A673 (cell line): ENCODE measurements around the gene CNOT3. TPM values are rescaled to one million over a fixed set of nuclear protein-coding genes. Genes with fewer than 3 reads are reported as not detected.
A peak's percentile ranks its signal among the peaks of the same experiment; 100 is the strongest.

Experiments used
- BruUV-seq: library from RNA; stranded (reverse); fragments of 400-500 nt; replicated peaks from 2 replicates; lab custom pipeline; 2021; lab: Mats Ljungman, UMichigan
- CTCF ChIA-PET: fragments of 300-600 bp; sonication (Branson Sonifier 250); formaldehyde crosslinking; loops from one replicate; lab custom pipeline; 2022; ENCODE audit warnings: antibody characterized with exemption; lab: Charles Lee
- POLR2A ChIA-PET: fragments of 300-600 bp; sonication (Branson Sonifier 250); formaldehyde crosslinking; loops from one replicate; lab custom pipeline; 2022; ENCODE audit warnings: antibody characterized with exemption; ENCODE audit not compliant: low non-redundant PET; lab: Charles Lee
- DNase-seq: peaks from one replicate; pipeline ENCODE4 v3.0.0-alpha.2; 2015; ENCODE audit warnings: low spot score
- H3K27ac ChIP-seq: fragments of 200-600 bp; sonication (generic); 2 replicates; pipeline ENCODE4 v1.5.1; 2016; ENCODE audit warnings: mixed run types, low read depth, mild to moderate bottlenecking, mixed read lengths, antibody characterized with exemption, low read length; ENCODE audit not compliant: poor library complexity, severe bottlenecking
- H3K27me3 ChIP-seq: fragments of 200-600 bp; sonication (generic); replicated peaks from 2 replicates; pipeline ENCODE4 v1.6.1; 2017; ENCODE audit warnings: mixed run types, low read depth, mild to moderate bottlenecking, mixed read lengths, antibody characterized with exemption, low read length; ENCODE audit not compliant: insufficient read depth, poor library complexity
- H3K36me3 ChIP-seq: fragments of 200-600 bp; sonication (generic); 2 replicates; pipeline ENCODE4 v1.6.1; 2016; ENCODE audit warnings: mixed run types, mild to moderate bottlenecking, mixed read lengths, antibody characterized with exemption, low read length; ENCODE audit not compliant: insufficient read depth, poor library complexity, severe bottlenecking
- H3K4me1 ChIP-seq: fragments of 200-600 bp; sonication (generic); 2 replicates; pipeline ENCODE4 v1.6.1; 2017; ENCODE audit warnings: mixed run types, mild to moderate bottlenecking, mixed read lengths, antibody characterized with exemption, low read length; ENCODE audit not compliant: insufficient read depth, poor library complexity, severe bottlenecking
- H3K4me3 ChIP-seq: fragments of 200-600 bp; sonication (generic); 2 replicates; pipeline ENCODE4 v1.5.1; 2016; ENCODE audit warnings: low read depth, mixed run types, mild to moderate bottlenecking, mixed read lengths, low read length; ENCODE audit not compliant: poor library complexity, severe bottlenecking
- H3K9me3 ChIP-seq: fragments of 200-600 bp; sonication (generic); 2 replicates; pipeline ENCODE4 v1.6.1; 2016; ENCODE audit warnings: mixed run types, low read depth, mild to moderate bottlenecking, mixed read lengths, antibody characterized with exemption, low read length; ENCODE audit not compliant: poor library complexity, severe bottlenecking
- EZH2 ChIP-seq: fragments of 200-600 bp; sonication (generic); IDR thresholded peaks from 2 replicates; pipeline ENCODE4 v1.6.1; 2017; ENCODE audit warnings: borderline replicate concordance, low read depth, mild to moderate bottlenecking, mixed read lengths, antibody characterized with exemption, low read length; ENCODE audit not compliant: poor library complexity, severe bottlenecking
- intact Hi-C: fragments of 100-400 bp; cut with micrococcal nuclease; formaldehyde crosslinking; loops from one replicate; pipeline ENCODE4 v1.10.0; 2022; ENCODE audit not compliant: unreplicated experiment
- total RNA-seq: library from RNA; stranded (reverse); gene quantifications from 2 replicates; pipeline ENCODE4 v1.2.3, GENCODE V29; 2021
- TF ChIP-seq, protein P1 (sequence below): fragments of 300-800, 200-600 bp; sonication (generic); conservative IDR thresholded peaks from 2 replicates; pipeline ENCODE4 v1.5.1; 2017; ENCODE audit warnings: low read depth, mild to moderate bottlenecking, antibody characterized with exemption, low read length, moderate library complexity, mixed read lengths

Gene CNOT3
- total RNA-seq, 1 experiment from 2014 or later = 102 TPM

DNA sequence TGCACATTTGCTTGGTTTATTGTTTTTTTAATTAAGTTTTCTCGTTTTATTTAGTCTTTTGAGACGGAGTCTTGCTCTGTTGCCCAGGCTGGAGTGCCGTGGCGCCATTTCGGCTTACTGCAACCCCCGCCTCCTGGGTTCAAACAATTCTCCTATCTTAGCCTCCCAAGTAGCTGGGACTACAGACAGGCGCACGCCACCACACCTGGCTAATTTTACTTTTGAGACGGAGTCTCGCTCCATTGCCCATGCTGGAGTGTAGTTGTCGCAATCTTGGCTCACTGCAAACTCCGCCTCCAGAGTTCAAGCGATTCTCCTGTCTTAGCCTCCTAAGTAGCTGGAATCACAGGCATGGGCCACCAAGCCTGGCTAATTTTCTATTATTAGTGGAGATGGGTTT is 64.4 kb downstream of the CNOT3 start:
- POLR2A ChIA-PET = interaction anchor here (0.7 kb wide), 1 partner anchor 11 kb away, joined by 3 read pairs; the partner anchor contains the start of gene TSEN34
- no TSS peak for BruUV-seq
- TF ChIP-seq, protein P1, sequence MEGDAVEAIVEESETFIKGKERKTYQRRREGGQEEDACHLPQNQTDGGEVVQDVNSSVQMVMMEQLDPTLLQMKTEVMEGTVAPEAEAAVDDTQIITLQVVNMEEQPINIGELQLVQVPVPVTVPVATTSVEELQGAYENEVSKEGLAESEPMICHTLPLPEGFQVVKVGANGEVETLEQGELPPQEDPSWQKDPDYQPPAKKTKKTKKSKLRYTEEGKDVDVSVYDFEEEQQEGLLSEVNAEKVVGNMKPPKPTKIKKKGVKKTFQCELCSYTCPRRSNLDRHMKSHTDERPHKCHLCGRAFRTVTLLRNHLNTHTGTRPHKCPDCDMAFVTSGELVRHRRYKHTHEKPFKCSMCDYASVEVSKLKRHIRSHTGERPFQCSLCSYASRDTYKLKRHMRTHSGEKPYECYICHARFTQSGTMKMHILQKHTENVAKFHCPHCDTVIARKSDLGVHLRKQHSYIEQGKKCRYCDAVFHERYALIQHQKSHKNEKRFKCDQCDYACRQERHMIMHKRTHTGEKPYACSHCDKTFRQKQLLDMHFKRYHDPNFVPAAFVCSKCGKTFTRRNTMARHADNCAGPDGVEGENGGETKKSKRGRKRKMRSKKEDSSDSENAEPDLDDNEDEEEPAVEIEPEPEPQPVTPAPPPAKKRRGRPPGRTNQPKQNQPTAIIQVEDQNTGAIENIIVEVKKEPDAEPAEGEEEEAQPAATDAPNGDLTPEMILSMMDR = no peak
- no peak for TF ChIP-seq EZH2
- Histone ChIP-seq H3K27me3 (no peaks in the 10 kb centered on the region), H3K4me3 (peak overlapping the region; percentile 90), H3K27ac (peak overlapping the region; percentile 97), H3K9me3 (no peaks in the 10 kb centered on the region), H3K36me3 (peaks cover 60% of the 10 kb centered on the region), H3K4me1 (peaks cover 36% of the 10 kb centered on the region)
- intact Hi-C loops = no loop called here
- CTCF ChIA-PET = no interaction called here
- no peak for DNase-seq

DNA sequence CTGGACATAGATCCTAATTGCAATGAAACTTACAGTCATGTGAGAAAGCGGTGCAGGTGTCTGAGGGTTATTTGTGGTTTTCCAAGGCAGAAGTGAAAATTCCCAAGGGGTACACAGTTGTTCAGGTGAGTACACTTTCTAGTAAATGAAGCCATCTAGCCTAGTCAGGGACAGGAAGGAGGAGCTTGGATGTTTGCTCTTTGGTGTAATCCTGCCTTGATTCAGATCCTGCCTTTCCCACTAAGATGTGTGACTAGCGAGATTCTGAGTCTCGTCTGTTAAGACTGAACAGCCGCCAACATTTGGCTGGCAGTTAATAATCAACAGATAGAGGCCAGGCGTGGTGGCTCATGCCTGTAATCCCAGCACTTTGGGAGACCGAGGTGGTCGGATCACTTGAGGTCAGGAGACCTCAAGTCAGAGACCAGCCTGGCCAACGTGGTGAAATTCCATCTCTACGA is 65.6 kb downstream of the CNOT3 start:
- H3K27ac ChIP-seq = peak overlapping the region; percentile 15
- no peak for DNase-seq
- ChIA-PET POLR2A (interaction anchor here (1.4 kb wide), 1 partner anchor 66 kb away, joined by 3 read pairs; the partner anchor contains the start of gene CNOT3), CTCF (no interaction called here)
- H3K4me3 ChIP-seq = peak overlapping the region; percentile 90
- H3K36me3 ChIP-seq = peaks cover 72% of the 10 kb centered on the region
- intact Hi-C loops = no loop called here
- BruUV-seq = no TSS peak
- TF ChIP-seq, protein P1 = no peak
- TF ChIP-seq EZH2 = no peak
- H3K9me3 ChIP-seq = no peaks in the 10 kb centered on the region
- peaks cover 36% of the 10 kb centered on the region for H3K4me1 ChIP-seq
- H3K27me3 ChIP-seq = no peaks in the 10 kb centered on the region

DNA sequence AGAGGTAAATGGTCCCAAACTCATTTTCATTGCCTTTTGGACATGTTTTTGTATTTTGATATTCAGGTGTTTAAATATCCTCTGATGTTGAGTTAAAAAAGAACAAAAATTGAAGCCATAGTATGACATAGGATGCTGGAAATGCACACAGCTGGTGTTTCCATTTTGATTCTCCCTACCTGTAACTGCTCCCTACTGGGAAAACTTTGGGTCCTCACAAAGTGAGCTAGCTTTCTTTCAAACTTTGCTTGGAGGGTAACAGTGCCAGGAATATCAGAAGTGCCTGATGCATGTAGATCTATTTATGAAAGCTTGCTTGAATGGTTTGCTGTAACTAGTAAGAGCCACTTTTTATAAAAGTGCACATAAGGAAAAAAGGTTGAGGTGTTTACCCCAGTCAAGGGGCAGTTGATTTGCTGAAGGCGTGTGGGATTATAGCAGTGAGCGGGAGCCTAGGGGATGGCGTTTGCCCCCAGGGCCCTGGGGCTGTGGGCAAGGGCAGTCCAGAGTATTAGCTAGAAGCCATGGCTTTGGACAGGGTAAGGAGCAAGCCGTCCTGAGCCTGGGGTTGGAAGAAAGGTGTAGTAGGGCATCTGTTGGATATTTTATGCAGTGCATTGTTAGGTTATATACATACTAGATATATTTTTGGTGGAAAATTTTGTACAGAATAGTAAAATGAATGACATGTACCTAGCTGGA is 67.4 kb downstream of the CNOT3 start:
- CTCF ChIA-PET = no interaction called here
- POLR2A ChIA-PET = interaction anchor here (0.6 to 0.8 kb wide), 2 partner anchors 9 to 68 kb away, joined by 3 read pairs; no protein-coding TSS in a partner anchor
- BruUV-seq = no TSS peak
- peak overlapping the region; percentile 57 for H3K27ac ChIP-seq
- DNase-seq = no peak
- peak overlapping the region; percentile 90 for H3K4me3 ChIP-seq
- no peaks in the 10 kb centered on the region for H3K9me3 ChIP-seq
- H3K36me3 ChIP-seq = peaks cover 77% of the 10 kb centered on the region
- TF ChIP-seq, protein P1 = no peak
- no peak for TF ChIP-seq EZH2
- intact Hi-C loops = no loop called here
- H3K4me1 ChIP-seq = peaks cover 52% of the 10 kb centered on the region
- H3K27me3 ChIP-seq = no peaks in the 10 kb centered on the region

Other genes starting within 250 kb of the CNOT3 start
- gene CACNG7, start 228.5 kb upstream of the CNOT3 start, total RNA-seq = not detected in 2 replicates
- 1.3 TPM in 2 replicates for gene CACNG8, start 174.8 kb upstream of the CNOT3 start, total RNA-seq
- 0.50 TPM in 1 of 2 replicates, not detected in the other for gene CACNG6, start 146.1 kb upstream of the CNOT3 start, total RNA-seq
- gene VSTM1, start 73.9 kb upstream of the CNOT3 start, total RNA-seq = not detected in 2 replicates
- not detected in 2 replicates for gene TARM1, start 56.4 kb upstream of the CNOT3 start, total RNA-seq
- gene OSCAR, start 37.0 kb upstream of the CNOT3 start, total RNA-seq = 0.47 and 0.61 TPM in 2 replicates
- 144 and 148 TPM in 2 replicates for gene NDUFA3, start 34.9 kb upstream of the CNOT3 start, total RNA-seq
- gene TFPT, start 22.1 kb upstream of the CNOT3 start, total RNA-seq = 31.1 and 31.4 TPM in 2 replicates
- gene PRPF31, start 22.0 kb upstream of the CNOT3 start, total RNA-seq = 109 and 115 TPM in 2 replicates
- gene LENG1, start 22.0 kb downstream of the CNOT3 start, total RNA-seq = 8.8 and 9.7 TPM in 2 replicates
- 0.58 and 0.96 TPM in 2 replicates for gene TMC4, start 35.4 kb downstream of the CNOT3 start, total RNA-seq
- gene MBOAT7, start 51.8 kb downstream of the CNOT3 start, total RNA-seq = 107 and 109 TPM in 2 replicates
- gene TSEN34, start 53.5 kb downstream of the CNOT3 start, total RNA-seq = 56.9 and 64.7 TPM in 2 replicates
- gene RPS9, start 63.1 kb downstream of the CNOT3 start, total RNA-seq = 944 and 951 TPM in 2 replicates
- not detected in 2 replicates for gene LILRB3, start 85.2 kb downstream of the CNOT3 start, total RNA-seq
- not detected in 2 replicates for gene LILRA6, start 105.0 kb downstream of the CNOT3 start, total RNA-seq
- gene LILRB5, start 119.5 kb downstream of the CNOT3 start, total RNA-seq = not detected in 2 replicates
- gene LILRB2, start 143.3 kb downstream of the CNOT3 start, total RNA-seq = not detected in 2 replicates
- gene LILRA5, start 175.4 kb downstream of the CNOT3 start, total RNA-seq = not detected in 2 replicates
- gene LILRA4, start 201.4 kb downstream of the CNOT3 start, total RNA-seq = not detected in 2 replicates
- gene LAIR1, start 227.2 kb downstream of the CNOT3 start, total RNA-seq = not detected in 2 replicates